HG03469 (cell line): ENCODE data around the gene LRRC4.

Experiments used
- ATAC-seq: cut with Tn5 transposase; IDR thresholded peaks from one replicate; pipeline ENCODE4 v1.9.1; 2021; ENCODE audit warnings: mild to moderate bottlenecking, moderate library complexity, moderate number of reproducible peaks; ENCODE audit not compliant: unreplicated experiment

LRRC4 gene

GRCh38 chr7:128008141-128008540, 23.1 kb downstream of the LRRC4 start:
- ATAC-seq, result no peak

- ATAC-seq, result no peak
Measured at GRCh38 chr7:128007303-128007680, 23.9 kb downstream of the LRRC4 start.

GRCh38 chr7:128006550-128007302, 24.5 kb downstream of the LRRC4 start:
- ATAC-seq, result no peak

GRCh38 chr7:128005759-128006159, 25.5 kb downstream of the LRRC4 start:
- no peak for ATAC-seq

DNA sequence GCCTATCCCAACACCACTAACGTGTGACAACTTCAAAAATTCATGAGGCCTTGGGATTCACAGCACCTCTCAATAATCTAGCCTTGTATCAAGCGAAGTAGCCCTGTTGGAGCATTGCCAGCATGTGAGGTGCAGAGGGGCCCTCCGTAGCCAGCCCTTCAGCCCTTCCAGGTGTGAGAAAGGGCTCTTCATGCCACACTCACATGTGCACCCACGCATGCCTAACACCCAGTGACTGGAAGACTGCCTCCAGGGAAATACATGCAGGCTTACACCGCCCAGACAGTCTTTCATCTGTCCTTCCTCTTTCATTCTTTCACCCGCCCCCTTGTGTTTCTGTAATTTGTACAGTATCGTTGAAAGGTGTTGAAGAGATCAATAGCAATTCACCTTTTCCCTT, 26.1 kb downstream of the LRRC4 start:
- ATAC-seq, result no peak

- no peak for ATAC-seq
Measured at GRCh38 chr7:128004623-128005022, 26.6 kb downstream of the LRRC4 start.

DNA sequence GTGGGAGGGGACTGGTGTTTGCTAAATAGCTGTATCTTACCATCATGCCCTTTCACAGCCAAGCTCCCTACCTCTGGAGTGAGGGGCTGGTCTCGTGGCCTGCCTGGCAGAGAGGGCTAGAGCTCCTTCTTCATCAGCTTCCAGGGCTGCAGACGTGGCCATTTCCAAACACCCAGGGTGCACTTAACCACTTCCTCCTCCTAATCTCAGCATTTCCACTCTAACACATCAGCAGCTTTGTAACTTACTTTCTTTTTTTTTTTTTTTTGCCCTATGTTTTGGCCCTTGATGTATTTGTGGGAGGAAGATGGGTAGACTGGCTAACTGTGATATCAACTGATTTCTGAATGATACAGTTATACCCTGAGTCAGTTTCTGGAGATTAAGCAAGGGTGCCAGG, 27.4 kb downstream of the LRRC4 start:
- ATAC-seq, result no peak

- ATAC-seq, result no peak
Measured at GRCh38 chr7:128003167-128003566, 28.1 kb downstream of the LRRC4 start.

GRCh38 chr7:128000854-128001265, 30.4 kb downstream of the LRRC4 start:
- ATAC-seq, result no peak

- no peak for ATAC-seq
Measured at GRCh38 chr7:128000048-128000447, 31.2 kb downstream of the LRRC4 start.

DNA sequence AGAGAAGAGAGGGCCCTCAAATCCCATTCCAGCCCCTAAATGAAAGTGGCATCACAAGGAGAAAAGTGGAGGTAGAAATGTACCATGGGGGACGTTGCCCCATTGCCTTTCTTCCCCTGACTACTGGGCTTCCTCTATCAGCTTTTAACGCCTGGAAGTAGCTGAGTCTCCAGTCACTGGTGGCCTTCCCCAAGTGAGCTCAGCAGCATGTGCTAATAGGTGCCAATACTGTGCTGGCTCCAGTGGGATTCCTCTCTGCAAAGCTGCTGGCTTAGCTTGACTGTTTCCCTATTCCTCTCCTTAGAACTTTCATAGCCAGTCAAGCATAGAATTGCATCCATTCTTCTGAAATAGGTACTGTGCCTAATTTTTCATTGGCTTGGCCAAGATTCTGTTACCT, 32.6 kb downstream of the LRRC4 start:
- no peak for ATAC-seq

DNA sequence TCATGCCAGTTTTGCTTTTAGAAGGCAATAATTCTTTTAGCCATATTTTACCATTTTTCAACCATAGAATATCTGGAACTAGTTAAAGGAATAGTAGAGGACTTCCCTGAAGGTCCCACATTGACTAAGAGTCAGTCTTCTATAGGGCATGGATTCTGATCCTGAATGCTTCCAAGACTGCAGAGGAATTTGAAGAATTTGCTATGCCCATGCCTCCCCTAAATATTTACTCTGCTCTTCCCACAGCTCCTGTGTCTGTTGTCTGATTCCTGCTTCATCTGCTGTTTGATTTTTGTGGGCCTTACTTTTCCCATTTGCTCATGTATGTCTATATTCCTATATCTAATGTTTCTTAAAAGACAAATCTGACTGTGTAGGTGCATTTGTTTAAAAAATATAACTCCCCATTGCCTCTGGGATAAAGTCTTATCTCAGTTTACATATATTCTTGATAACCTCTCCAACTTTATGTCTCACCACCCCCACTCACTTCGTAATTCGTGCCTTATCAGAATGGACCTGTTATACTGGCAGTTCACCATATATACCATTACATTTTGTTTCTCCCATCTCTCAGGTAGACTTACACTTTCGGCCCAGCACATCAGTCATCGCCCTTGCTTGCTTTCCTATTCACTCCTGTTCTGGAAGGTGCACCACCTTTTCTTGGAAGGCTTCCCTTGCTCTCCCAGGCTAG, 33.9 kb downstream of the LRRC4 start:
- ATAC-seq, result no peak

DNA sequence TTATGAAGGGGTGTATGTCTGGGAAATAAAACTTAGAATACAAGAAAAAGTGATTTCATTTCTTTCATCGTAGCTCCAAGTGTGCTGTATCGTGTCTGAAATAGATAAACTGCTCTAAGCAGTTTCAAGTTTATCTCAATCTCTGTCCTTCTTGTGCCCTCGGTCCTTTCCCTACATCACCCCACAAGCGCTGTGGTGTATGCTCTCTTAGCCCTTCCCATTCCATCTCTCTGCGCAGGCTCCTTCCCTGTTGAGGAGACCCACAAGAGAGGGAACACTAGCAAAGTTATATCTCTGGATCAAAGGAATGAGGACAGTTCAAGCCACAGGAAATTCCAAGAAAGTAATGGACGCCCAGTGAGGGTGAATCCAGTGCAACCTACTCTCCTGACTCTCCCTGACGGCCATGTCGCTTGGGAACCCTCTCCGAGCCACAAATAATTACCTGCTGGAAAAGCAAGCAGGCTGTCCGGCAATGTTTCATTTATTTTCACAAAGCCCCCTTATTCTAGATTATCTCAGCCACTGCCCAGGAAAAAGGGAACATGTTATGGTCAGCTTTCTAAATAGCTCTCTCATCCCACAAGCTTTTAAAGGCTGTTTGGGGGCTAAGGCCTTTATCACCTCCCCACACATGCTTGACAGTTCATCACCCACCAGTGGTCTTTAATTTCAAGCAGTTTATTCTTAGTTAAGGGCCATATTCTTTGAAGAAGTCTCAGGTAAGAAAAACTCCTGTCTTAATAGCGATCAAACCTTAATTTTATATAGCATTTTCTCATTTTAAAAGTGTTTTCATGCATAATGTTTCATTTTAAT, 34.8 kb downstream of the LRRC4 start:
- ATAC-seq, result no peak

DNA sequence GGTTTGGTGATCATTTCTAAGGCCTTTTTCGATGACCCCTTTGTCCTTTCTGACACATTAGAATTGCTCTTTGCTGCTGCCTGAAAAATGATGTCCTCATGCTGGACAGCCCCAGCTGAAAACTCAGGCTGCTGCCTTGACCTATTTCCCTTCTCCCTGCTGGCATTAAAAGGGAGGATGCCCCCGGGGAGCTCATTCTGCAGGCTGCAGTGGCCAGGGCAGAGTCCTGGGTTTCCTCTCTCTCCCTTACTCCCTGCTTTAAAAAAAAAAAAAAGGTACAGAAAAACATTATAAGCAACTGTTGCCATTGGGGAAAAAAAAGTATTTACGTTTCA, 35.4 kb downstream of the LRRC4 start:
- no peak for ATAC-seq

DNA sequence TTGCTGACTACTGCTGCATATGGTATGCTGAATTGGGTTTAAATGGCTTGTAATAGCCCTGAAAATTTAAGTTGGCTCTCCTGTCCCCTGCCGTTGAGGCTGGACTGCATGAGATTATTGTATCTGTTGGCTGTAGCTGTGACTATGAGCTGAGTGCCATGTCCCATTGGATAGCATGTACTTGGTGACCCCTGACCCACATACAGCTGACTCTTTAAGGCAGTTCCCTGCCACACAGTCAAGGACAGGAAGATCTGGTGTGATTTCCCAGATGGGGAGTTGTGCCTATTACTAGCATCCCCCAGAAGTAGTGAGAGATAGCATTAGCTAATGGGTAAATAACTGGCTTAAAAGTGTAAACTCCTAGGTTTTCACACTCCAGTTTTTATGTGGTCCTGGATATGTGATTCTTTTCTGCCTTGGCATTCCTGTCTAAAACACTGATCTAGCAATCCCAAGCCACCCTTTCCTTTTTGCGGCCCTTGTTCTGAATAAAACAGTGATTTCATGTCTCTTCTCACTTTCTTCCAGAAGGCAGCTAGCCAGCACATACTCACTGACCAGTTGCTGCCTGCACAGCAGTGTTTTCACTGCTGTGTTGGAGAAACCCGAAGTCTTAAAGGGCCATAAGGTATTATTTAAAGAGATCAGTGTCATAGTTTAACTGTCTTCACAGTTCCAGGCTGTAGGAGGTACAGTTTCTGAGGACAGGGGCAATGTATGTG, 35.9 kb downstream of the LRRC4 start:
- no peak for ATAC-seq

DNA sequence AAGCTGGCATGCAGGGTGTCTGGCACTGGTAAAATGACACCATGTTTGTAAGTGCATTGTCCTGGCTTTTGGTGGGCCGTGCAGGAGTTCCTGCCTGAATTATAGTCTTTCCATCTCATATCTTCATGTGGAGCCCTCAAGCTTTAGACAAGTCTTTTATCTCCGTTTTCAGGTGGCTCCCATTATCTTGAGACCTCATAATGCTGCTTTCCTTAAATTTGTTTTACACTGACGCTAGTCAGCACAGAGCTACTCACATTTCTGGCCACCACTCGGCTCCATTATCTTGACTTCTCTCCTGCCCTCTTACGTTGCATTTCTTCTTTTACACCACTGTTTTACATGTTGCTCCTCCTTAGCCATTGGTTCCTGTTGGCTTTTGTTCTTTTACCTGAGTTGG, 37.2 kb downstream of the LRRC4 start:
- no peak for ATAC-seq

- no peak for ATAC-seq
Measured at GRCh38 chr7:127993317-127993716, 37.9 kb downstream of the LRRC4 start.

GRCh38 chr7:127988751-127989150, 42.5 kb downstream of the LRRC4 start:
- no peak for ATAC-seq

- ATAC-seq, result no peak
Measured at GRCh38 chr7:127986581-127987521, 44.4 kb downstream of the LRRC4 start.

DNA sequence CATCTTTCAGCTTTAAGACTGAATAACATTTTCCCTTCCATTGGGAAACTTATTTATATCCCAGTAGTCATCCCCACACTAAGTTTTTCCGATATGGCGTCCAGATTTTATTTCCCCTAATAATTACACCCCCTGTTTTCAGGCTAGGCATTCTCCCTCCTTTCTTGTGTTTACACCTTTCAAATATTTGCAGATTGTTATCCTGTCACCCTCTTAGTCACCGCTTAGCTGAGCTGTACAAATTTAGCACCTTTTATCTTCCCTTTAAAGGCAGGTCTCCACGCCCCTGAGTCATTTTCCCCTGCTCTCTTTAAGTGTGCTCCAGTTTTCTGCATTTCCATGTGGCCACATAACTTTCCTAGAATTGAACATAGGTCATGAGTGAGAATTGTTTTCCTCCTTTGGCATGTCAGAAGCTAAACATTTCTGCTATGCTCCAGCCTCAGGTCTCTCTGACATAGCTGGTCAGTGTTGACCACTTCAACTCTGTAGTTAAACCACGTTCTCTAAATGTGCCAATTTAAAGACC, 47.4 kb downstream of the LRRC4 start:
- no peak for ATAC-seq
